NT2/D1 (cell line): Measurements from ENCODE around the gene NPSR1.

Experiments
- YY1 ChIP-seq: IDR thresholded peaks from 2 replicates; pipeline ENCODE4 v1.6.1; 2011; ENCODE audit not compliant: insufficient read length, insufficient read depth
- ZNF274 ChIP-seq: IDR thresholded peaks from 2 replicates; pipeline ENCODE4 v1.6.1; 2011; ENCODE audit warnings: mild to moderate bottlenecking, low read depth, low read length

DNA sequence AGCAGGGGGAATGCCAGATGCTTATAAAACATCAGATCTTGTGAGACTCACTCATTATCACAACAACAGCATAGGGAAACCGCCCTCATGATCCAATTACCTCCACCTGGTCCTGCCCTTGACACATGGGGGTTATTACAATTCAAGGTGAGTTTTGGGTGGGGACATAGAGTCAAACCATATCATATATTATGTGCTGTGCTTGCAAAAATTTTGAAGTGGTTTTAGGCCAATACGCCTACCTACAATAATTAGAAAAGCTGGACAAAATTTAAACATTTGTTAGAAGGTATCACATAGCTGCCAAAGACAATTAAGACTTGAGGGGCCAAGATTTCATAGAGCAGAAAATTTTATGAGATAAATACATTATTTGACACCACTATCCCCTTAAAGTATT lies 29.5 kb downstream of the NPSR1 start:
- TF ChIP-seq ZNF274 (no peak), YY1 (no peak)
